Right lung (tissue), 5 donors: Measurements from ENCODE around the gene BCL6. TPM values are rescaled to one million over a fixed set of nuclear protein-coding genes. Genes with fewer than 3 reads are reported as not detected.

Source experiments
- DNase-seq, 2 donors: peaks; one replicate each; pipeline ENCODE4 v3.0.0-alpha.2; 2013
- polyA plus RNA-seq, 5 donors: library from polyadenylated mRNA; unstranded; fragments of 120-200 nt; gene quantifications; one replicate each; pipeline versions ENCODE4 v1.2.1 to v1.2.3, GENCODE V29; 2013; ENCODE audit warnings: inconsistent platforms in 1 of 5, low replicate concordance in 1 of 5; ENCODE audit not compliant: insufficient read length in 5 of 5, insufficient read depth in 1 of 5

BCL6 gene
- polyA plus RNA-seq, 5 donors = 11.9 to 20.6 (median 15.2) TPM

- no peak for DNase-seq
These were observed 18.8 kb upstream of the BCL6 start for GRCh38 chr3:187763850-187764648.

GRCh38 chr3:187762792-187763191, 17.5 kb upstream of the BCL6 start:
- no peak for DNase-seq

- no peak for DNase-seq
These were observed 14.3 kb upstream of the BCL6 start for GRCh38 chr3:187759601-187760000.

- DNase-seq = no peak
These were observed 13.2 kb upstream of the BCL6 start for GRCh38 chr3:187758318-187758955.

DNA sequence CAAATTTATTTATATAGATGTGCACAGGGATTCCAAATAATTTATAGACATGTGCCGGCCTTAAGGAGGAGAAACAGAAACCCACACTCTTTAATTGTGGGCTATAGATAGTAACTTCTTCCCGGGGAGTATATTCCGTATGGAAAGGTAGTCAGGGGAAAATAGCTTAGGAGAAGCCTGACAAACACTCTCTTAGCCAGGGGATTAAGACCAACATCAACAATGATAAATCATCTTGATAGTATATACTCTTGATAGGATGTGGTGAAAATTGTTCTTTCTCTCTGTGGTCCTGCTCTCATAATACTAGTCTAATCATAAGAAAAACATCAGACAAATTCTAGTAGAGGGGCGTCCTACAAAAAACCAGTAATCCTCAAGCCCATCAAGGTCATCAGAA, 8.2 kb upstream of the BCL6 start:
- no peak for DNase-seq

DNA sequence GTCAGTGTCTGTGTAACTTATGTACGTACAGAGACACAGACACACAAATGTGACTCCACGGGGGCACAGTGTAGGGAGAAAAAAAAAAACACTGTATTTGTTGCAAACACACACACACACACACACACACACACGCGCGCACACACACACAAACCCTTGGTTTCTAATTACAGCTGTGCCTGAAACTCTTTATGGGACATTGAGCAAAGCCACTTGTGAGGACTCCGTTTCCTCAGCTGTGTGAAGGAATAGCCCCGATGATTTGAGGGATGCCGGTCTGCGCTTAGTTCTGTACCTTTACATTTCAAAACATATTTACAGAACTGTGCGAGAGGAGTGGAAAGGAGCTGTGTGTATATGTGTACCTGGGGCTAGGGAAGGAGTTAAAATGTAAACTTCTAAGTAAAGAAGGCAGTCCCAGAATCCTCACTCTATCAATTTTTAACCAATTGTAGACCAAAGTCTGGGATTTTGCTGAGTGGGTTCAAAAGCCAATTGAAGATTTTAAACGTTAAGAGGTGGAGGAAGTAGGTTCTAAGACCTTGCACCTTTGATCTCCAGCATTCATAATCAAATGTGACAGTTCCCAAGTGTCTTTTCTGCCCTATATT, 5.3 kb upstream of the BCL6 start:
- peak in 1 of 2 donors; percentile 50 for DNase-seq

- DNase-seq = peak; percentile 76 to 78
These were observed 4.8 kb upstream of the BCL6 start for GRCh38 chr3:187750006-187750512.

DNA sequence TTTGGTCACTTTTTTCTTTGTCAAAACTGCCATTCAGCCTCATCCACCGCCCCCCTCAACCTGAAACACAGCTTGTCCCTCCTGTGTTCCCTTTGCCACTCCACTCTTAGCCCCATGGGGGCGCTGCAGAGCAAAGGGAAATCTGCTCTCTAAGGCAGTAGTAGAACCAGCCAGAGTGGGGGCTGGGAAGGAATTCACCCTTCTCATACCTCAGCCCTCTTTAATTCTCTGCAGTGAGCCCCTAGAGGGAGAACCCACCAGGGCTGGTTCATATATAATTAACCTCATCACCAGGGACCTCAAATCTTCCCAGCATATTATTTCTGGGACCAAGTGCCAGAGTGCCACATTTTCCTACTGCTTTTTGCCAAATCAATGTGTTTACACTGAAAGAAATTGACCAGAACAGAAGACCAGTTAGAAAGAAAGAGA, 2.8 kb upstream of the BCL6 start:
- peak; percentile 79 to 88 for DNase-seq

DNA sequence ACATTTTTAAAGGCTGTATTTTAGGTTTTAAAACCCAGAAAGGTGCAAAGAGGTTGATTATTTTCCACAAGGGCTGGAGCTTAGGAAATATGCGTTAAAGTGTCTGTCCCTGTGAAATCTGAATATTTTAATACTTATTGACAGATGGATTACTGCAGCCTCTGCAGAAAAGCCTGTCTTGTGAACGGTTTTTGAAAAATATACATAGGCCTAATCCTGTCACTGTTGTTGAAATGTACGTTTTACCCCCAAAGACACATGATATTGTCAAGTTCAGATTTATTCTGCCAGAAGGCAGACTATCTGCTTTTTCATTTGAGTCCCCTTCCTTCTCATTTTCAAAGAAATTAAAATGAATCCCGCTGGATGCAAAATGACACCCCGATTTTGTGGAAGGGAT, 2.2 kb upstream of the BCL6 start:
- no peak for DNase-seq

DNA sequence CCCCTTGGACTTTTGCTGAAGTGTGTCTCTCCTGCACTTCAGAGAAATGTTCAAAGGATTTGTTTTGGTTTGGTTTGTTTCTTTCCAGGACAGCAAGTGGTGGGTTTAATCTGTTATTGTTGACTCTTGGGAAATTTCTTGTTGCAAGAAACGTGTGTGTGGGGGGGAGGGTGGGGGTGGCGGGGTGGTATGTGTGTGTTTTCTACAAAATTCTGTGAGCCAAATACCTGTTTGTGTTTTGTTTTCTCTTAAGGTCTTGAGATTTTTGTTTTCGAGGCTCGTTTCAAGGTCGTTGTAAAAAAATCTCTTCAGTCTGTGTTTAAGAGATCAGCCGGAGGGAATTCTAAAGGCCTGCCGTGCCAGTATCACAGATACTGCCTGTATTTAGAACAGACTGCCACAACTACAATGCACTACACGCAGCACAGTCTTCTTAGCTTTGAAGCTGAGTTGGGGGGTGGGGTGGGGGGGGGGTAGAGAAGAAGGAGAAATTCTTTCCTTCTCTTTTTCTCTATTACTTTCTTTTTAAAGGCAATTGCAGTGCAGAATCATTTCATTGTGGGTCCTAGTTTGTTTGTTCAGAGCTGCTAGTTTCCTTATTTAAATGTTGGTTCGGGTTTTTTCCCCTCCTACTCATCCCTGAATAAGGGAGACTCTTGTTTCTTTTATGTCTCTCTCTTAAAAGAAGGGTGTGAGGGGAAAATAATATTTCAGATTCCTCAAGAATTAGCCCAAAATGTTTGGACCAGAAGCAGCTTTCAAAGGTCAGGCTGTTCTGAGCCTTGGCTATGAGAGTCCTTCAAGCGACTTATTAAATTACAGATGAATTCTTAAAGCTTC, 1.4 kb upstream of the BCL6 start:
- DNase-seq = peak in 1 of 2 donors; percentile 42

DNA sequence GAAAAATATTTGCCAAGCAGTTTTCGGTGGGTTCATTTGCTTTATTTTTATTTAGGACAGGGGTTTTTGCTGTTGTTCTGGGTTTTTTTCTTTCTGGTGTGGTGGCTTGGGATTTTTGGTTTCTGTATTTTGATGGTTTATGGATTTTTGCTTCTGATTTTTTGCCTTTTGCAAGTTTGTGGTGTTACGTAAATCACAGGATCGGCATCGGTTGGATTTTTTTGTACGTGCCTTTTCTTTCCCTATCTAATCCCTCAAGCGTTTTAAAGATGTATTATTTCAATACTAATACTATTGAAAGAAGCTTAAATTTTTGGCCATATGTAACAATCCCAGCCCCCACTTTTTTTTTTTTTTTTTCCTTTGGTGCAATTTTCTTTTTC, 782 bp upstream of the BCL6 start:
- peak; percentile 38 for DNase-seq

- peak; percentile 79 to 81 for DNase-seq
These were observed 808 bp downstream of the BCL6 start for GRCh38 chr3:187744169-187745151.

- peak; percentile 58 for DNase-seq
These were observed 1.8 kb downstream of the BCL6 start for GRCh38 chr3:187743195-187744141.

- DNase-seq = peak in 1 of 2 donors; percentile 15
These were observed 2.7 kb downstream of the BCL6 start for GRCh38 chr3:187742351-187743171.

DNA sequence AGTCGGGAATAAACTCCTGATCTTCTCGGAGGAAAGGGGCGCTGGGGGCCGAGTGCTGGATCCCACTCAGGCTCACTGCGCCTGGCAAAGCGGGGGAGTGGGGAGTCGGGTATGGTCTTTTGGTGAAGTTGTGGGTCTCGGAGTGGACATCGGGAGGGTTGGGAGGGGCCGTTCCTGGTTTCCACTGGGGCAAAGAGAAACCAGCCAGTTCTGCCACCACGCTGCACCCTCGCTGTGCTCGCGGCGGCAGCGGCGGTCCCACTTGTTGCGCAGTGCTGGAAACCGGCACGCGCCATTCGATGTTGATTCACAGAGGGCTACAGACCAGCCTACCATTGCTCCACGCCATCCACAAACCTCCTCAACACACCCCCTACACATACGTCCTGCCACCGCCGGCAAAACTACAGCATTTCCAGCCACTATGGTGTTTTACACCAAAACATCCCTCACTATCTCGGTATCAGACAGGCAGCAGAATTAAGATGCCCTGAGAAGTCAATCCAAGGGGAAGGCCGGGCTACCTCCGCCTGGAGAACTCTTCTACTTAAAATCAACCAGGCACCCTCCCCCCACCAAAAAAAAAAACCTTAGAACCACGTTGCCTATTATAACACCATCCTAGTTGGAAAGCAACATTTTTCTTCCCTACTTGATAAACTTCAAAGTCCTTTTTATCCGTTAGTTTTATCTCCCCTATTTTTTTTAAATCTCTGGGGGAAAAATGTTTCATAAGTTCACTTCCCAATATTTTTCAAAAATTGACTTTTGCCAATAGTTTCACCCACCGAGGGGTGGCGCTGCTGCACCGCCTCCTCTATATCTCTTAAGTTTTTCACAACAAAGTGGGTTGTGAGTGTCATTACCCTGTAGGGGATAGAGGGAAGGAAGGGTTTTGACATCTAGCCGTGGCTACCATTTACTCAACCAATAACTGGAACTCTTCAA, 3.6 kb downstream of the BCL6 start:
- peak; percentile 58 to 72 for DNase-seq

- peak; percentile 67 to 70 for DNase-seq
These were observed 4.6 kb downstream of the BCL6 start for GRCh38 chr3:187740421-187741399.
